Chondrocyte (in vitro differentiated cells): ENCODE results near the gene SMARCB1. TPM values are rescaled to one million over a fixed set of nuclear protein-coding genes. Genes with fewer than 3 reads are reported as not detected.

Experiments
- DNase-seq: peaks from one replicate; pipeline ENCODE4 v3.0.0; 2021; ENCODE audit warnings: mixed read lengths, low spot score
- H3K27ac Mint-ChIP-seq: one replicate; pipeline ENCODE4 v1.8.0; 2021; ENCODE audit warnings: mild to moderate bottlenecking, moderate library complexity, mixed read lengths; ENCODE audit not compliant: unreplicated experiment
- H3K27me3 Mint-ChIP-seq: 2 replicates; pipeline ENCODE4 v1.8.0; 2021; ENCODE audit warnings: low read depth, mixed read lengths
- H3K36me3 Mint-ChIP-seq: 2 replicates; pipeline ENCODE4 v1.8.0; 2021; ENCODE audit warnings: low read depth, mixed read lengths
- H3K4me1 Mint-ChIP-seq: 2 replicates; pipeline ENCODE4 v1.8.0; 2021; ENCODE audit warnings: low read depth, mild to moderate bottlenecking, mixed read lengths
- H3K4me3 Mint-ChIP-seq: one replicate; pipeline ENCODE4 v1.8.0; 2021; ENCODE audit warnings: mild to moderate bottlenecking, moderate library complexity, mixed read lengths; ENCODE audit not compliant: unreplicated experiment
- H3K9me3 Mint-ChIP-seq: 2 replicates; pipeline ENCODE4 v1.8.0; 2021; ENCODE audit warnings: low read depth, mixed read lengths
- CTCF ChIP-seq: fragments of 200-600 bp; sonication (generic); IDR thresholded peaks from 2 replicates; pipeline ENCODE4 v1.5.0; 2021; ENCODE audit warnings: antibody characterized with exemption, mild to moderate bottlenecking, moderate library complexity
- total RNA-seq: library from RNA; stranded (reverse); gene quantifications from 3 replicates; pipeline ENCODE4 v1.2.1, GENCODE V29; 2021

Gene SMARCB1
- total RNA-seq, 1 donor from 2014 or later = 102 TPM

DNA sequence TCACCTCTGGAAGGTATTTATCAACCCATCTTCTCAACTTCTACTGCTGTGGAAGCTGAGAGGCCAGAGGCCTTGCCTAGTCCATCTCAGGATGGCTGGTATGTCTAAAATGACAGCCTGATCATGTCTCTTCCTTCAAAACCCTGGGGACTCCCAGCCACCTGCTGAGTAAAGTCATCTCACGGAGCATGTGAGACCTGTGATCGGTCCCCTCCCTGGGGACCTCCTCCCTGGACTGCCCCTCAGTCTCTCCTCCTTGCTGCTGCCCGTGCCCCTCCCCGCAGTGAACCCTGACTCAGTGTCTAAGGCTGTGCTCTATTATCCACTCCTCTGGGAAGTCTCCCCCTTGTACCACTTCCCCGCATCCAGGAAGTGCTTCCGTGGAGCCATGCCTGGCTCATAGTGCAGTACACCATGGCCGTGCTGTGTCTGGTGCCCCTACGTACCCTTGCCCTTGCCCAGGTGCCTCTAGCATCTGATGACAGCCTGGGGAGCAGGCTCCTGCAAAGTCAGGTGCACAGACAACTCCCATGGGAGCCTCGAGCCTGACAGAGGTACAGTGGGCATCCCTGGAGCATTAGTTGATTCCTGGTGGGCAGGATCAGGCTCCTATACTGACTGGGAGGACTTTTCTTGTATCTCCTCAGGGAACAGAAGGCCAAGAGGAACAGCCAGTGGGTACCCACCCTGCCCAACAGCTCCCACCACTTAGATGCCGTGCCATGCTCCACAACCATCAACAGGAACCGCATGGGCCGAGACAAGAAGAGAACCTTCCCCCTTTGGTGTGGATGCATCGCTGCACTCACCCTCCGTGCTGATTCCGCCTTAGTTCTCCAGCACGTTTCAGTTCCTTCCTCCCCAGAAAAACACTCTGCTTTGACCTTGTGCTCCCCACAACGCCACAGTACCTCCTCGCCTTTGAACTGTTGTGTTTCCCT, 13.8 kb downstream of the SMARCB1 start:
- Mint-ChIP-seq H3K4me1 (peaks cover 11% of the 10 kb centered on the region), H3K27me3 (no peaks in the 10 kb centered on the region), H3K4me3 (no peak overlapping the region), H3K27ac (no peak overlapping the region), H3K36me3 (peaks cover 46% of the 10 kb centered on the region), H3K9me3 (no peaks in the 10 kb centered on the region)
- peak; percentile 78 for DNase-seq
- no peak for TF ChIP-seq CTCF

DNA sequence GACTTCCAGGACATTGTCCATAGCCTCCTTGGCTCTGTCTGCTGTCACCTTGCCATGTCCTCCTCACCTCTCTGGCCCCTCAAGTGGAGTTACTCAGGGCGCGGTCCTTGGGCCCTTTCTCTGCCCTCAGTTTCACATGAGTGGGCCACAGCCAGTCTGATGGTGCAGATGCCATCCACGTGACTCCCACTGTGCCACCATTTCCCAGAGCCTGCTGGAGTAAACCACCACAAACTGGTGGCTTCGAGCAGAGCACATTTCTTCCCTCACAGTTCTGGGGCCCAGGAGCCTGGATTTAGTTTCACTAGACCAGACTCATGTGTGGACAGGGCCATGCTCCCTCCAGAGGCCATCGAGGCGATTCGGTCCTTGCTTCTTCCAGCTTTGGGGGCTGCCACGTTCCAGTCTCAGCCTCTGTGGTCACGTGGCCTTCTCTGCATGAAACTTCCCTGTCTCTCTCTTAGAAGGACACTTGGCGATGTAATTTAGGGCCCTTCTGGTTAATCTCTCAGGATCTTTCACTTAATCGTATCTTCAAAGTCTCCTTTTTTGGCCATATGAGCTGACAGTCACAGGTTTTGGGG, 14.6 kb downstream of the SMARCB1 start:
- Mint-ChIP-seq H3K9me3 (no peaks in the 10 kb centered on the region), H3K4me1 (peaks cover 5% of the 10 kb centered on the region), H3K36me3 (peaks cover 46% of the 10 kb centered on the region), H3K27ac (no peak overlapping the region), H3K27me3 (no peaks in the 10 kb centered on the region), H3K4me3 (no peak overlapping the region)
- TF ChIP-seq CTCF = no peak
- DNase-seq = peak; percentile 49

- Mint-ChIP-seq H3K4me3 (no peak overlapping the region), H3K27ac (no peak overlapping the region), H3K27me3 (no peaks in the 10 kb centered on the region), H3K9me3 (no peaks in the 10 kb centered on the region), H3K4me1 (no peaks in the 10 kb centered on the region), H3K36me3 (peaks cover 43% of the 10 kb centered on the region)
- DNase-seq = peak; percentile 48
- TF ChIP-seq CTCF = no peak
Measured at GRCh38 chr22:23801886-23802377, 15.2 kb downstream of the SMARCB1 start.

GRCh38 chr22:23803001-23803819, 16.4 kb downstream of the SMARCB1 start:
- H3K4me1 Mint-ChIP-seq = no peaks in the 10 kb centered on the region
- H3K9me3 Mint-ChIP-seq = no peaks in the 10 kb centered on the region
- no peaks in the 10 kb centered on the region for H3K27me3 Mint-ChIP-seq
- no peak overlapping the region for H3K4me3 Mint-ChIP-seq
- H3K36me3 Mint-ChIP-seq = peaks cover 48% of the 10 kb centered on the region
- no peak for TF ChIP-seq CTCF
- peak overlapping the region; percentile 57 for H3K27ac Mint-ChIP-seq
- peak; percentile 74 for DNase-seq
